Thyroid gland (tissue), 4 donors: ENCODE data around the gene AKR1C3. TPM values are rescaled to one million over a fixed set of nuclear protein-coding genes. Genes with fewer than 3 reads are reported as not detected.
A peak's percentile ranks its signal among the peaks of the same experiment; 100 is the strongest.
"Not testable (repeated sequence)": the region's sequence is repeated elsewhere in the genome, so short reads cannot be mapped to it uniquely, and the experiment has no call there.

Source experiments
- DNase-seq, 2 donors: peaks; one replicate each; pipeline ENCODE4 v3.0.0-alpha.2; 2019
- H3K27ac ChIP-seq, 3 donors: fragments of 200-600 bp; sonication (generic); 1 replicate in 2 of 3; 2 replicates in 1 of 3; pipeline ENCODE4 v1.5.1; 2016 to 2019; ENCODE audit warnings: mild to moderate bottlenecking in 1 of 3, moderate library complexity in 1 of 3
- H3K27me3 ChIP-seq: fragments of 200-600 bp; sonication (generic); one replicate; pipeline ENCODE4 v1.5.1; 2019
- H3K36me3 ChIP-seq, 2 donors: fragments of 200-600 bp; sonication (generic); one replicate each; pipeline ENCODE4 v1.5.1; 2016 to 2019
- H3K4me1 ChIP-seq, 2 donors: fragments of 200-600 bp; sonication (generic); one replicate each; pipeline ENCODE4 v1.5.1; 2017 to 2019
- H3K4me3 ChIP-seq, 3 donors: fragments of 200-600 bp; sonication (generic); replicated peaks in 1 of 3; 1 replicate in 2 of 3; 2 replicates in 1 of 3; pipeline ENCODE4 v1.5.1; 2016; ENCODE audit warnings: mild to moderate bottlenecking in 1 of 3
- H3K9me3 ChIP-seq: fragments of 200-600 bp; sonication (generic); one replicate; pipeline ENCODE4 v1.5.1; 2017
- POLR2A ChIP-seq, 2 donors: fragments of 450-650 bp; IDR thresholded peaks; one replicate each; pipeline ENCODE4 v1.6.1; 2017; ENCODE audit warnings: antibody characterized with exemption in 2 of 2, mild to moderate bottlenecking in 2 of 2, moderate library complexity in 1 of 2
- WGBS, 2 donors: methylation state at CpG; one replicate each; pipeline ENCODE4 v1.1.5; 2017; 5-methylcytosine and 5-hydroxymethylcytosine counted together
- intact Hi-C: fragments of 100-400 bp; cut with DNase I; formaldehyde crosslinking; loops from one replicate; pipeline ENCODE4 v1.15.1; 2023
- total RNA-seq, 4 donors: library from RNA; depleted of rRNA; stranded (reverse); fragments of >200 nt; gene quantifications; one replicate each; pipeline ENCODE4 v1.2.3, GENCODE V29; 2016
- TF ChIP-seq, protein P1 (sequence below), 6 experiments: fragments of 200-600 bp in 3 of 6; fragments of 450-650 bp in 3 of 6; sonication (generic) in 3 of 6; IDR thresholded peaks; one replicate each; pipeline ENCODE4 v1.5.1; 2016 to 2019; ENCODE audit warnings: antibody characterized with exemption in 6 of 6, mild to moderate bottlenecking in 2 of 6, inconsistent platforms in 1 of 6, moderate library complexity in 1 of 6

AKR1C3 gene
- total RNA-seq: 10 to 100 TPM; 42.7 to 73.6 (median 67.4) TPM

DNA sequence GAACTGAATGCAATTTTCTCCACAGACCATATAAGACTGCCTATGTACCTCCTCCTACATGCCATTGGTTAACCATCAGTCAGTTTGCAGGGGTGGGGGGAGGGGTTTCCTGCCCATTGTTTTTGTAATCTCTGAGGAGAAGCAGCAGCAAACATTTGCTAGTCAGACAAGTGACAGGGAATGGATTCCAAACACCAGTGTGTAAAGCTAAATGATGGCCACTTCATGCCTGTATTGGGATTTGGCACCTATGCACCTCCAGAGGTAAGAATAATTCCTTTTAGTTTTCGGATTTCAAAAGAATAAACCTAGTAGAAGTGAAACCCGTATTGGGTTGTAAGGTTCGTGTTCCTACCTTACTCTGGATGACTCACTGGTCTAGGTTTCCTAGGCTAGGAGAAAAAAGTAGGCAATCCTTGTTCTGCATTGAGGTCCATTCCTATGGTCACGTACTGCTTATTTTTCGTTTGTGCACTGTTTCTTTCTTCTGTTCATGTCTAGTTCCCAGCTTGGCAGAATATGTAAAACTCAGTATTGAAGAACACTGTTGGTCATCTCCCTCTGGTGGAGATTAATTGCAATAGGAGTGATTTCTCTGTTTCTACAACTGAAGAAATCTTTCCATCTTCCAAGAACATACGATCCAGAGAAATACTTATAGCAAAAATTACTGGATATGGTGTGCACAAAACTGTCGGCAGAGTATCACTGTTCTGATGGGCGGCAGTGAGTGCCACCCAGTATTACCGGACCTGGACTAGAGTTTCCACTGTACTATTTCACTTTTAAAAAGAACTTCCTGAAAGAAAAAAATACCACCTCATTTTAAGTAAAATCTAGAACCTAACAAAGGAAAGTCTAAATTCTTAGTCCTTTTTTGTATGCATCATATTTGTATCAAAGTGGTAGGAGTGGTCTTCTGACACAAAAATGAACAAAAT is at the start of gene AKR1C3:
Gene AKR1C3, plus strand, starts transcription at position 150 of the 941 bp plus-strand sequence. Its CDS starts 31 bp downstream, at position 181.
- H3K27ac ChIP-seq: peak within 1 kb of the TSS; percentile 35 to 81 (median 70)
- WGBS, 2 donors: 37 to 53% methylated on average over 9 of the region's 9 CpGs
- no peaks in the 10 kb centered on the region for H3K9me3 ChIP-seq
- no peaks in the 10 kb centered on the region for H3K4me1 ChIP-seq
- TF ChIP-seq POLR2A (IDR thresholded peaks at IDR 0.05): peak in 1 of 2 donors; percentile 49
- TF ChIP-seq, protein P1, sequence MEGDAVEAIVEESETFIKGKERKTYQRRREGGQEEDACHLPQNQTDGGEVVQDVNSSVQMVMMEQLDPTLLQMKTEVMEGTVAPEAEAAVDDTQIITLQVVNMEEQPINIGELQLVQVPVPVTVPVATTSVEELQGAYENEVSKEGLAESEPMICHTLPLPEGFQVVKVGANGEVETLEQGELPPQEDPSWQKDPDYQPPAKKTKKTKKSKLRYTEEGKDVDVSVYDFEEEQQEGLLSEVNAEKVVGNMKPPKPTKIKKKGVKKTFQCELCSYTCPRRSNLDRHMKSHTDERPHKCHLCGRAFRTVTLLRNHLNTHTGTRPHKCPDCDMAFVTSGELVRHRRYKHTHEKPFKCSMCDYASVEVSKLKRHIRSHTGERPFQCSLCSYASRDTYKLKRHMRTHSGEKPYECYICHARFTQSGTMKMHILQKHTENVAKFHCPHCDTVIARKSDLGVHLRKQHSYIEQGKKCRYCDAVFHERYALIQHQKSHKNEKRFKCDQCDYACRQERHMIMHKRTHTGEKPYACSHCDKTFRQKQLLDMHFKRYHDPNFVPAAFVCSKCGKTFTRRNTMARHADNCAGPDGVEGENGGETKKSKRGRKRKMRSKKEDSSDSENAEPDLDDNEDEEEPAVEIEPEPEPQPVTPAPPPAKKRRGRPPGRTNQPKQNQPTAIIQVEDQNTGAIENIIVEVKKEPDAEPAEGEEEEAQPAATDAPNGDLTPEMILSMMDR (IDR thresholded peaks at IDR 0.05): peak; percentile 36 to 96 (median 72)
- H3K4me3 ChIP-seq: peak within 1 kb of the TSS in 2 of 3 donors; percentile 22 to 30
- intact Hi-C loops: loop anchor here (5.0 to 10.0 kb wide), 3 partner anchors 190 to 290 kb away; no protein-coding TSS in a partner anchor
- H3K36me3 ChIP-seq: peaks cover 4 to 6% of the 10 kb centered on the region in 2 donors
- H3K27me3 ChIP-seq: no peaks in the 10 kb centered on the region
- DNase-seq: no peak

DNA sequence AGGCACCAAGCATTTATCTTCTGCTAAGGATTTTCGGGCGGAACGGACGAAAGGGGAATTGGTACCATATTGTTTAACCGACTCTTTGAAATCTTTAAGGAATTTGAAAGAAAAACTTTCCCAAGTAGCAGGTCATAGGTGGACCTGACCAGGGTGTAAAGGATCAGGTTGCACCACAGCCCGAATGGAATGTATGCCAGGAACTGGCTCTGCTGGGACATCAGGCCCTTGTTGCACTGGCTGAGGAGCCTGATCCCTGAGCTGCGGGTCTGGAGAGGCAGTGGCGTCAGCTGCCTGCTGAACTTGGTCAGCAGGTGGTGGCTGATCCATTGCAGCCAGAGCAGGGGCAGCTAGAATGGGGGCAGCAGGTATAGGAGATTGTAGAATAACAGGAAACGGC is 49.1 kb upstream of the AKR1C3 start:
- DNase-seq: no peak
- Histone ChIP-seq H3K27me3 (no peaks in the 10 kb centered on the region), H3K9me3 (no peaks in the 10 kb centered on the region), H3K4me3 (no peak overlapping the region), H3K27ac (no peak overlapping the region), H3K36me3 (no peaks in the 10 kb centered on the region), H3K4me1 (peaks cover 8 to 23% of the 10 kb centered on the region in 2 donors)
- intact Hi-C loops: no loop called here
- TF ChIP-seq POLR2A (IDR thresholded peaks at IDR 0.05): no peak
- TF ChIP-seq, protein P1 (IDR thresholded peaks at IDR 0.05): no peak
- WGBS, 2 donors: 88 to 93% methylated on average over 9 of the region's 9 CpGs

DNA sequence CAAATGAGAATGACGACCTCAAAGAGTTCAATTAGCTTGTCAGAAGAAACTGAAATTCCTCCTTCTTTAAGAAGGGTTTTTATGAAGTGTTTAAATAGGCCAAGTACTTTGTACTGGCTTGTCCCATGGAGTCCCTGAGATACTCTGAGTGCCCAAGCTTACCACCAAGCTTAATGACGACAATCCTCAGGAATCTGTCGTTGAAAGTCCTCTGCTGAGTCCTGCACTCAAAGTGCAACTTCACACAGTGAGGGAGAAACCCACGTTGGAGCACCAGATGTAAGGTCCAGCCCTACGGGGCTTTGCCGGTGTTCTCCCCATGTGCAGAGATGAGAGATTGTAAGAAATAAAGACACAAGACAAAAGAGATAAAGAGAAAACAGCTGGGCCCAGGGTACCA is 47.8 kb upstream of the AKR1C3 start:
- DNase-seq: no peak
- H3K4me1 ChIP-seq: peaks cover 4 to 13% of the 10 kb centered on the region in 2 donors
- intact Hi-C loops: no loop called here
- no peaks in the 10 kb centered on the region for H3K27me3 ChIP-seq
- H3K4me3 ChIP-seq: no peak overlapping the region
- H3K36me3 ChIP-seq: no peaks in the 10 kb centered on the region
- H3K27ac ChIP-seq: no peak overlapping the region
- 61 to 74% methylated on average over 6 of the region's 6 CpGs for WGBS, 2 donors
- no peaks in the 10 kb centered on the region for H3K9me3 ChIP-seq
- TF ChIP-seq, protein P1 (IDR thresholded peaks at IDR 0.05): no peak

DNA sequence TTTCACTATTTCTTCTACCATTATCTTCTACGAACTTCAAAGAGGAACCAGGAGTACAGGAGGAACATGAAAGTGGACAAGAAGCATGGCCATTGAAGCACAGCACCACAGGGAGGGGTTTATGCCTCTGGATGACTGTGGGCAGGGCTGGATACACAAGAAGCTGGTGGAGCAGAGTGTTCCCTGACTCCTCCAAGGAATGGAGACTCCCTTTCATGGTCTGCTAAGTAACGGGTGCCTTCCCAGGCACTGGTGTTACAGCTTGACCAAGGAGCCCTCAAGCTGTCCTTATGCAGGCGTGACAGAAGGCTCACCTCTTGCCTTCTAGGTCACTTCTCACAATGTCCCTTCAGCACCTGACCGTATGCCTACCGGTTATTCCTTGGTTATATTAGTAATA is 47.2 kb upstream of the AKR1C3 start:
- H3K27ac ChIP-seq, H3K9me3 ChIP-seq, intact Hi-C loops, H3K27me3 ChIP-seq, H3K4me3 ChIP-seq, H3K36me3 ChIP-seq: not testable (repeated sequence)
- DNase-seq: peak; percentile 59 to 72
- 81% methylated on average over 5 of the region's 5 CpGs for WGBS, 2 donors
- peaks cover 4 to 13% of the 10 kb centered on the region in 2 donors for H3K4me1 ChIP-seq

DNA sequence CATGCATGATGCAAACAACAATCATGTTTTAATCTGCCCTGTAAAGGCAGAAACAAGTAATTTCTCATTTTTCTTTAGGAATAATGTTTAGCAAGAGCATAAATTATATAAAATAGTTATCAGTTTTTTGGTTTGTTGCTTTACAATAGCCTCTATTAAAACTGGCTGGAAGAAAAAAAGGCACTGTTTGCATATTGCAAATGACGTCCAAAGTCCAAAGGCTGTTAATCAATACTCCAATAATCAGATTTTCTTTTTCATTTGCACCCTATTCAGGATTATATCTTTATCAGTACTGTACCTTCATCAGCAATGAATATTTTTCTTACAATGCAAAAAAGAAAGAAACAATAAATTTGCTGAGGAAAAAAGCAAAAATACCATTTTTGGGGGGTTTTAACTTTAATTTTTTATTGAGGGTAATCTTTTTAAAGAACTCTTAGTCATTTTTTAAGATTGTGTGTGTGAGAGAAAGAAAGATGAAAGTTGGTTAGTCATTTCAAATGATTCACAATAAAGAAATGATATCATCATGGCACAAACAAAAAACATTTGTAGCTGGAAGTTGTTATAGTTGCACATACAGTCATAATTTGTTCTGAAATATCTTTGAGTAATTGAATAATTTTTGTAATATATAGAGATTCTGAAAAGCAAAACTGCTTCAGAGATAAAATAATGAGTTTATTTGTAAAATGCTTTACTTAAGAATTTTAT is 46.1 kb upstream of the AKR1C3 start:
- no peak for TF ChIP-seq POLR2A (IDR thresholded peaks at IDR 0.05)
- TF ChIP-seq, protein P1 (IDR thresholded peaks at IDR 0.05): no peak
- WGBS, 2 donors: 91% methylated on average over 1 of the region's 1 CpG
- Histone ChIP-seq H3K36me3 (no peaks in the 10 kb centered on the region), H3K9me3 (no peaks in the 10 kb centered on the region), H3K4me1 (peaks cover 4 to 12% of the 10 kb centered on the region in 2 donors), H3K27me3 (no peaks in the 10 kb centered on the region), H3K27ac (no peak overlapping the region), H3K4me3 (no peak overlapping the region)
- DNase-seq: no peak
- intact Hi-C loops: no loop called here

DNA sequence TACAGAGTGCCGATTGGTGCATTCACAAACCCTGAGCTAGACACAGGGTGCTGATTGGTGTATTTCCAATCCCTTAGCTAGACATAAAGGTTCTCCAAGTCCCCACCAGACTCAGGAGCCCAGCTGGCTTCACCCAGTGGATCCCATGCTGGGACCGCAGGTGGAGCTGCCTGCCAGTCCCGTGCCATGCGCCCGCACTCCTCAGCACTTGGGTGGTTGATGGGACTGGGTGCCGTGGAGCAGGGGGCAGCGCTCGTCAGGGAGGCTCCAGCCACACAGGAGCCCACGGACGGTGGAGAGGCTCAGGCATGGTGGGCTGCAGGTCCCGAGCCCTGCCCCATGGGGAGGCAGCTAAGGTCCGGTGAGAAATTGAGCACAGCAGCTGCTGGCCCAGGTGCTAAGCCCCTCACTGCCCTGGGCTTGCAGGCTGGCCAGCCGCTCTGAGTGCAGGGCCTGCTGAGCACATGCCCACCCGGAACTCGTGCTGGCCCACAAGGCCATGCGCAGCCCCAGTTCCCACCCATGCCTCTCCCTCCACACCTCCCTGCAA is 41.2 kb upstream of the AKR1C3 start:
- H3K27ac ChIP-seq, H3K4me1 ChIP-seq, DNase-seq, H3K36me3 ChIP-seq, H3K4me3 ChIP-seq, H3K27me3 ChIP-seq, H3K9me3 ChIP-seq, intact Hi-C loops: not testable (repeated sequence)
- 96% methylated on average over 5 to 9 of the region's 16 CpGs for WGBS, 2 donors

DNA sequence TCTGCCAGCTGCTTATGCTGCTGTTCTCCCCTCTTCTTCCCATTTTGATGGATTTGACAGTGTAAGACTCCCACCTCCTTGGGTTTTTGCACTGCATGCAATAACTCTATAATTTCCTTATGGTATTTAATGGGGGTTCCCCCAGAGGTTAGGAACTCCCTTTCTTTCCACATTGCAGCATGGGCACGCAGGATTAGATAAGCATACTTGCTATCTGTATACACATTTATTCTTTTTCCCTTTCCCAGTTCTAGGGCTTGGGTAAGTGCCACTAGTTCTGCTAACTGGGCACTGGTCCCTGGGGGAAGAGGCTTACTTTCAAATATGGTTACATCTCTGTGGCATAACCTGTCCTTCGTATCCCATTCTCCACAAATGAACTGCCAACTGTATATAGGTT is 39.4 kb upstream of the AKR1C3 start:
- H3K36me3 ChIP-seq, H3K27me3 ChIP-seq, H3K27ac ChIP-seq, DNase-seq, H3K9me3 ChIP-seq, H3K4me1 ChIP-seq, H3K4me3 ChIP-seq, intact Hi-C loops: not testable (repeated sequence)
- WGBS, 2 donors: 92 to 95% methylated on average over 2 of the region's 2 CpGs

DNA sequence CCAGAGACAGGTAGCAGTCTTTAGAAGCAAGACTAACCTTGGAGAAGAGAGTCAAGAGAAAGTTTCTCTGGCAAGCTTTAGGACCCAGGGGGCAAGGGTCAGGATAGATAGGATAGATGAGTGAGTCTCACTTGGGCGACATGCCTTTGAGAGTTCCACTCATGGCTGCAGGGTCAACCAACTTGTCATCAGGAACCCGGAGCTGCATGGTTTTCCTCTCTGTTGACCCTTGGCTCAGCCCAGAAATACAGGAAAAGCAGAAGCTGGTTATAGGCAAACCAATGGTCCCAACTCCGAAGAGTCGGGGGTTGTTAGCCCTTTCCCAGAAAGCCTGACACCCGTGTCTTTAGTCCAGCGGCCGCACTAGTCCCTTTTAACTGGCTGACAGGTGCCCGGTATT is 34.9 kb upstream of the AKR1C3 start:
- intact Hi-C loops, H3K27ac ChIP-seq, H3K9me3 ChIP-seq, H3K27me3 ChIP-seq, H3K36me3 ChIP-seq, DNase-seq, H3K4me1 ChIP-seq, H3K4me3 ChIP-seq: not testable (repeated sequence)
- WGBS, 2 donors: 81 to 93% methylated on average over 7 to 8 of the region's 8 CpGs
